ENCODE data around the gene LAMA5. TPM values are rescaled to one million over a fixed set of nuclear protein-coding genes. Genes with fewer than 3 reads are reported as not detected.

LAMA5 gene
- total and polyA plus RNA-seq, 7 donors = 1.8 to 409 (median 56.5) TPM

DNA sequence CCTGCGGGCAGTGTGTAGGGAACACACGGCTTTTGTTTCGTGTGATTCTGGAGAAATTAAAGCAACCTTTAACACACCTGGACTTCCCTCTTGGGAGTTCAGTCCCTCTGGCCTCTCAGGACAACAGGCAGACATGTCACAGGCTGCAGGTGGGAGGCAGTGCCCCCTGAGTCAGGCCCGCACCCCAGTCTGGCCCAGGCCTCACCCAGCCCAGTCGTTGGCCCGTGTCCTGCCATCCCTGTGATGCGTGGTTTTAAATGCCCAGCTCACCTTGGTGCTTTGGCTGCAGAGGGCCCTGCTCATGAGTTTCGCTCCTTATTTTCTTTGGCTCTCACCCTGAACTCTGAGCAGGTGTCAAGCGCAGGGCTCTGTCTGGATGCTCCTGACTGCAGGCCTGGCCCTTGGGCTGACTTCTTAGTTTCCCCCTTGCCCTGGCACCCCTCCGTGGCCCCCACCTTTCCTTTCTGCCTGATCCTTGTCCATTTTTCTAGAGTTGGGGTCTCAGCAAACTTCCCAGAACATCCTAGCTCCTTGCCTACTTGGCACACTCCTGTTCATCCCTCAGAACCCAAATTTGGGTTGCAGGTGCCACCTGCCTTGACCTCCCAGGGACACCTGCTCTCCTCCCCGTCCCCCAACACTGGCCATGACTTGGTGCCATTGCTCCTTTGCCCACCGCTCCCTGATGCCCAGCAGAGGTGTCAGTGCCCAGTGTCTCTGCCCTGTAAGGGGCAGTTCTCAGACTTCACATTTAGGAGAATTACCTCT, 42.2 kb upstream of the LAMA5 start:
- Histone ChIP-seq H3K4me1 (peaks cover 0 to 40% (median 39%) of the 10 kb centered on the region in 4 donors), H3K9me3 (no peaks in the 10 kb centered on the region), H3K4me3 (no peak overlapping the region), H3K27ac (peak overlapping the region in 2 of 4 donors; percentile 26 to 49), H3K27me3 (no peaks in the 10 kb centered on the region), H3K36me3 (no peaks in the 10 kb centered on the region)
- WGBS, 2 donors = 74 to 93% methylated on average over 12 of the region's 12 CpGs
- DNase-seq = no peak
- TF ChIP-seq, protein P1, sequence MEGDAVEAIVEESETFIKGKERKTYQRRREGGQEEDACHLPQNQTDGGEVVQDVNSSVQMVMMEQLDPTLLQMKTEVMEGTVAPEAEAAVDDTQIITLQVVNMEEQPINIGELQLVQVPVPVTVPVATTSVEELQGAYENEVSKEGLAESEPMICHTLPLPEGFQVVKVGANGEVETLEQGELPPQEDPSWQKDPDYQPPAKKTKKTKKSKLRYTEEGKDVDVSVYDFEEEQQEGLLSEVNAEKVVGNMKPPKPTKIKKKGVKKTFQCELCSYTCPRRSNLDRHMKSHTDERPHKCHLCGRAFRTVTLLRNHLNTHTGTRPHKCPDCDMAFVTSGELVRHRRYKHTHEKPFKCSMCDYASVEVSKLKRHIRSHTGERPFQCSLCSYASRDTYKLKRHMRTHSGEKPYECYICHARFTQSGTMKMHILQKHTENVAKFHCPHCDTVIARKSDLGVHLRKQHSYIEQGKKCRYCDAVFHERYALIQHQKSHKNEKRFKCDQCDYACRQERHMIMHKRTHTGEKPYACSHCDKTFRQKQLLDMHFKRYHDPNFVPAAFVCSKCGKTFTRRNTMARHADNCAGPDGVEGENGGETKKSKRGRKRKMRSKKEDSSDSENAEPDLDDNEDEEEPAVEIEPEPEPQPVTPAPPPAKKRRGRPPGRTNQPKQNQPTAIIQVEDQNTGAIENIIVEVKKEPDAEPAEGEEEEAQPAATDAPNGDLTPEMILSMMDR (IDR thresholded peaks at IDR 0.05) = no peak
- TF ChIP-seq POLR2AphosphoS5 (IDR thresholded peaks at IDR 0.05) (no peak), POLR2A (IDR thresholded peaks at IDR 0.05) (no peak), EP300 (IDR thresholded peaks at IDR 0.05) (no peak)
- intact Hi-C loops (cut with DNase I) = loop anchor here (5.0 to 10.0 kb wide), 3 partner anchors 208 to 806 kb away; partner anchors contain the start of genes MRGBP and YTHDF1

DNA sequence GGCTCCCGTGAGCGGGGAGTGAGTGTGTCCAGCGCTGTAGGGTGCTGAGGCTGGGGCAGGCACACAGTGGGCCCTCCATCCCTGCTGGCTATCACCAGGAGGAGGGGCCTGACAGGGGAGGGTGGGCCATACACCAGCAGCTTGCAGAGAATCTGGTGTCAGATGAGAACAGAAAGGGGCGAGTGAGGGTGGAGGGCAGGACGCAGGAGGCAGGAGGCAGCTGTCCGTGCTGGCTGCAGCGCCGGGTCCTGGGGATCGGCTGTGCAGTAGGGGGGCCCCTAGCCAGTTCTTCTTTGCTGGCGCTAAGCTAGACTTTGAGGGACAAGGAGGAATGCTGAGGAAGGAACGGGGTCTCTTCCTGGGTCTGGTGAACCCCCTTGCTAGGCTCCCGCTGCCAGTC, 41.5 kb upstream of the LAMA5 start:
- intact Hi-C loops (cut with DNase I) = loop anchor here (5.0 to 10.0 kb wide), 3 partner anchors 209 to 806 kb away; partner anchors contain the start of genes MRGBP and YTHDF1
- H3K9me3 ChIP-seq = no peaks in the 10 kb centered on the region
- H3K4me3 ChIP-seq = no peak overlapping the region
- no peak for DNase-seq
- H3K36me3 ChIP-seq = no peaks in the 10 kb centered on the region
- TF ChIP-seq POLR2AphosphoS5 (IDR thresholded peaks at IDR 0.05) (no peak), POLR2A (IDR thresholded peaks at IDR 0.05) (no peak), EP300 (IDR thresholded peaks at IDR 0.05) (no peak)
- TF ChIP-seq, protein P1 (IDR thresholded peaks at IDR 0.05) = no peak
- peaks cover 0 to 40% (median 39%) of the 10 kb centered on the region in 4 donors for H3K4me1 ChIP-seq
- WGBS, 2 donors = 88 to 89% methylated on average over 12 of the region's 12 CpGs
- no peaks in the 10 kb centered on the region for H3K27me3 ChIP-seq
- no peak overlapping the region for H3K27ac ChIP-seq

DNA sequence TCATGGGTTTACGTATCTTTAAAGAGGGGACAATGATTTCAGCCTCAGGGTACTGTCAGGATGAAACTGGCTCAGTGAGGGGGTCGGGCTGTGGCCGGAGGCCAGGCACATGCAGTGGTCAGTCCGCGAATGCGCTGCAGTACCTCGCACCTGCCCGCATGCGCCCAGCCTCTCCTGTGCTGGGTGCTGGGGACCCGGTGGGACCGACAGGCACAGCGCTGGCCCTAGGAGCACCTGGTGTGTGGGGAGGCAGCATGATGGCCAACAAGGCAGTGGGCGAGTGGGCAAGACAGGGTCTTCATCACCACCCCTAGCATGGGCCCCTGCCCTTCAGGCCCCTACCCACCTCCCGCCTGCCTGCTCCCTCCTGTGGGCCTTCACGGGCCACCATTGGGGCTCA, 40.9 kb upstream of the LAMA5 start:
- peaks cover 0 to 40% (median 39%) of the 10 kb centered on the region in 4 donors for H3K4me1 ChIP-seq
- no peaks in the 10 kb centered on the region for H3K27me3 ChIP-seq
- no peak overlapping the region for H3K27ac ChIP-seq
- WGBS, 2 donors = 89 to 94% methylated on average over 15 of the region's 15 CpGs
- H3K4me3 ChIP-seq = no peak overlapping the region
- H3K9me3 ChIP-seq = no peaks in the 10 kb centered on the region
- DNase-seq = no peak
- TF ChIP-seq POLR2A (IDR thresholded peaks at IDR 0.05) = no peak
- TF ChIP-seq, protein P1 (IDR thresholded peaks at IDR 0.05) = no peak
- no peak for TF ChIP-seq EP300 (IDR thresholded peaks at IDR 0.05)
- no peak for TF ChIP-seq POLR2AphosphoS5 (IDR thresholded peaks at IDR 0.05)
- no peaks in the 10 kb centered on the region for H3K36me3 ChIP-seq
- intact Hi-C loops (cut with DNase I) = loop anchor here (5.0 to 10.0 kb wide), 3 partner anchors 209 to 807 kb away; partner anchors contain the start of genes MRGBP and YTHDF1

DNA sequence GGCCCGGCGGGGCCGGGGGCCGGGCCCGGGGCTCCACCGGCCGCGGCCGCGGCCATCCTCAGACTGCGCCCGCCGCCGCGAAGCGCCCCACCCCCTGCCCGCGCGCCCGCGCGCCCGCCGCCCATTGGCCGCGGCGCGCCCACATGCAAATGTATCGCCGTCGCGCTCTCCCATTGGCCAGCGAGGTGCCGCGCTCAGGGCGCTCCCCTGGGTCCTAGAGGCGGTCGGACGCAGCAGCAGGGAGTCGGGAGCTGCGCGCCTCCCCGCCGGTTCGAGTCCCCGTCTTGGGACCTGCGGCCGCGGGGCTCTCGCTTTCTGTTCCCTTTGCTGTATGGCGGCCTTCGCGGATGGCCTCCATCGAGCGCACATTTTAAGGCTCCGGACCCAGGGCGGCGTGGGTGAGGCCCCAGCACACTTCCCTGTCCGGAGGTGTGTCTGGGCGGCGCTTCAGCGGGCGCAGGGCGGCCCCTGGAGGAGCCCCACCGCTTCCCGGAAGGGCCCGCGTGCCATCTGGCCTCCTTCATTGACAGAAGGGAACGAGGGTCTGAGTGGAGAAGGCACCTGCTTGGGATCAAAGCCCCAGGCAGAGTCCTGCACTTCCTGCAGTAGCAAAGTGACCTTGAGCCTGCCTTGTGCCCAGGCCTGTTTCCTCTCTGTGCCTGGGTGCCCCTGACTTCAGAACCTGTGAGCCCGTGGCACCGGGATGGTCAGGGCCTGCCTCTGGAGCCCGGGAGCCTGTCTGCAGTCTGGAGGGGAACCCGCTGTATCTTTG, 40.3 kb upstream of the LAMA5 start, which contains the start of gene CABLES2:
Gene CABLES2, minus strand, starts transcription at position 65 of the 772 bp plus-strand sequence. Its CDS starts 9 bp downstream, at position 56.
- no peaks in the 10 kb centered on the region for H3K9me3 ChIP-seq
- peak within 1 kb of the TSS; percentile 55 to 78 (median 66) for H3K27ac ChIP-seq
- H3K4me3 ChIP-seq = peak within 1 kb of the TSS; percentile 55 to 82 (median 71)
- intact Hi-C loops (cut with DNase I) = loop anchor here (1.0 to 10.0 kb wide), 4 partner anchors 105 to 807 kb away; partner anchors contain the start of genes ADRM1, MRGBP and YTHDF1
- peak; percentile 97 for DNase-seq
- peaks cover 0 to 2% (median 0%) of the 10 kb centered on the region in 4 donors for H3K36me3 ChIP-seq
- WGBS, 2 donors = 3 to 5% methylated on average over 73 of the region's 73 CpGs
- peaks cover 0 to 40% (median 39%) of the 10 kb centered on the region in 4 donors for H3K4me1 ChIP-seq
- TF ChIP-seq, protein P1 (IDR thresholded peaks at IDR 0.05) = peak in 2 of 4 experiments; percentile 38
- TF ChIP-seq POLR2A (IDR thresholded peaks at IDR 0.05) = no peak
- peak in 1 of 4 donors; percentile 33 for TF ChIP-seq POLR2AphosphoS5 (IDR thresholded peaks at IDR 0.05)
- H3K27me3 ChIP-seq = no peaks in the 10 kb centered on the region

Data from sigmoid colon (tissue), 7 donors.